B cell (primary cell): Measurements from ENCODE around the gene AK8. TPM values are rescaled to one million over a fixed set of nuclear protein-coding genes. Genes with fewer than 3 reads are reported as not detected.

Experiments used
- ATAC-seq: fragments of 200-7000 bp; cut with Tn5 transposase; one replicate; pipeline ENCODE4 v1.10.0; 2021; ENCODE audit warnings: low read depth, mild to moderate bottlenecking, moderate number of reproducible peaks, moderate library complexity
- CTCF ChIA-PET: fragments of 350-600 bp; sonication (Branson Sonifier 250); formaldehyde crosslinking; loops from one replicate; lab custom pipeline; 2021; ENCODE audit warnings: antibody characterized with exemption, inconsistent platforms; lab: Charles Lee
- POLR2A ChIA-PET: fragments of 350-600 bp; sonication (Branson Sonifier 250); formaldehyde crosslinking; loops from one replicate; lab custom pipeline; 2021; ENCODE audit warnings: antibody characterized with exemption; lab: Charles Lee
- DNase-seq: peaks from one replicate; pipeline ENCODE4 v3.0.0; 2013
- H2AFZ ChIP-seq: 2 replicates; pipeline ENCODE4 v1.6.1; 2012; ENCODE audit warnings: mild to moderate bottlenecking, low read depth, low read length; ENCODE audit not compliant: insufficient read depth, poor library complexity, severe bottlenecking
- H3K27ac ChIP-seq, 2 donors: 1 replicate in 1 of 2; 2 replicates in 1 of 2; pipeline ENCODE4 v1.5.1; 2012 to 2013; ENCODE audit warnings: low read length in 2 of 2, mild to moderate bottlenecking in 2 of 2, moderate library complexity in 1 of 2
- H3K27me3 ChIP-seq, 4 experiments: fragments of 200-600 bp in 1 of 4; sonication (generic) in 1 of 4; replicated peaks in 1 of 4; 1 replicate in 2 of 4; 2 replicates in 2 of 4; pipeline versions ENCODE4 v1.6.1 to v1.7.0; 2013 to 2016; ENCODE audit warnings: low read length in 3 of 4, mild to moderate bottlenecking in 2 of 4, mixed read lengths in 1 of 4, moderate library complexity in 1 of 4; ENCODE audit not compliant: insufficient read depth in 4 of 4, control insufficient read depth in 3 of 4; ENCODE audit errors: control extremely low read depth in 1 of 4
- H3K36me3 ChIP-seq, 2 experiments: replicated peaks in 1 of 2; 1 replicate in 1 of 2; 2 replicates in 1 of 2; pipeline versions ENCODE4 v1.6.1 to v1.7.1; 2013; ENCODE audit warnings: low read length in 1 of 2; ENCODE audit not compliant: insufficient read depth in 2 of 2, control insufficient read depth in 1 of 2; ENCODE audit errors: control extremely low read depth in 1 of 2, extremely low read depth in 1 of 2
- H3K4me1 ChIP-seq, 2 donors: fragments of 200-600 bp in 1 of 2; sonication (generic) in 1 of 2; 1 replicate in 1 of 2; 2 replicates in 1 of 2; pipeline versions ENCODE4 v1.5.1 to v1.6.1; 2013 to 2017; ENCODE audit warnings: low read length in 2 of 2; ENCODE audit not compliant: control insufficient read depth in 2 of 2, insufficient read depth in 2 of 2
- H3K4me2 ChIP-seq: replicated peaks from 2 replicates; pipeline ENCODE3; 2012; ENCODE audit warnings: mild to moderate bottlenecking, low read depth, low read length; ENCODE audit not compliant: poor library complexity, severe bottlenecking
- H3K4me3 ChIP-seq, 5 experiments: fragments of 200-600 bp in 1 of 5; sonication (generic) in 1 of 5; 1 replicate in 3 of 5; 2 replicates in 2 of 5; pipeline versions ENCODE4 v1.5.1 to v1.7.0; 2011 to 2016; ENCODE audit warnings: low read length in 4 of 5, mild to moderate bottlenecking in 4 of 5, low read depth in 2 of 5, control low read depth in 1 of 5, moderate library complexity in 1 of 5; ENCODE audit not compliant: insufficient read depth in 1 of 5; ENCODE audit errors: control extremely low read depth in 1 of 5, extremely low read depth in 1 of 5
- H3K79me2 ChIP-seq: fragments of 200-600 bp; sonication (generic); one replicate; pipeline ENCODE4 v1.6.0; 2016; ENCODE audit warnings: low read length; ENCODE audit not compliant: control insufficient read depth, insufficient read depth
- H3K9ac ChIP-seq: fragments of 200-600 bp; sonication (generic); 2 replicates; pipeline ENCODE4 v1.6.1; 2017; ENCODE audit warnings: mild to moderate bottlenecking, low read length, moderate library complexity
- H3K9me3 ChIP-seq, 3 donors: one replicate each; pipeline versions ENCODE4 v1.6.1 to v1.7.1; 2013; ENCODE audit warnings: low read length in 2 of 3; ENCODE audit not compliant: control insufficient read depth in 2 of 3, insufficient read depth in 1 of 3; ENCODE audit errors: control extremely low read depth in 1 of 3
- H4K20me1 ChIP-seq: 2 replicates; pipeline ENCODE4 v1.6.0; 2012; ENCODE audit warnings: mild to moderate bottlenecking, low read length; ENCODE audit not compliant: insufficient read depth, control insufficient read depth, poor library complexity, severe bottlenecking
- H3K27ac Mint-ChIP-seq: one replicate; pipeline ENCODE4 v1.8.0; 2021; ENCODE audit warnings: mixed read lengths
- H3K27me3 Mint-ChIP-seq: one replicate; pipeline ENCODE4 v1.8.0; 2021; ENCODE audit warnings: mixed read lengths
- H3K4me1 Mint-ChIP-seq: one replicate; pipeline ENCODE4 v1.8.0; 2021; ENCODE audit warnings: mixed read lengths
- H3K4me3 Mint-ChIP-seq: one replicate; pipeline ENCODE4 v1.8.0; 2021; ENCODE audit warnings: mixed read lengths
- H3K9me3 Mint-ChIP-seq: one replicate; pipeline ENCODE4 v1.8.0; 2022; ENCODE audit warnings: mixed read lengths; ENCODE audit not compliant: insufficient read depth
- EZH2 ChIP-seq: IDR thresholded peaks from 2 replicates; pipeline ENCODE4 v1.6.1; 2012; ENCODE audit warnings: borderline replicate concordance, low read depth, mild to moderate bottlenecking, moderate library complexity, low read length; ENCODE audit not compliant: insufficient read depth, poor library complexity, severe bottlenecking
- WGBS: methylation state at CpG from one replicate; pipeline ENCODE4 v1.1.5; 2013; ENCODE audit warnings: missing lambda C conversion rate; ENCODE audit not compliant: insufficient coverage; 5-methylcytosine and 5-hydroxymethylcytosine counted together
- intact Hi-C: fragments of 100-400 bp; cut with micrococcal nuclease; formaldehyde crosslinking; loops from one replicate; pipeline ENCODE4 v1.10.0; 2022
- polyA plus RNA-seq: library from polyadenylated mRNA; depleted of rRNA; stranded (reverse); fragments of >200 nt; gene quantifications from 2 replicates; pipeline ENCODE4 v1.2.3, GENCODE V29; 2012
- total RNA-seq, 2 donors: library from RNA; stranded (reverse); fragments of 120-200 nt in 1 of 2; gene quantifications; 1 replicate in 1 of 2; 2 replicates in 1 of 2; pipeline versions ENCODE4 v1.2.3 to v1.2.4, GENCODE V29; 2013 to 2022
- TF ChIP-seq, protein P1 (sequence below): fragments of 200-600 bp; IDR thresholded peaks from one replicate; pipeline ENCODE4 v1.8.0; 2022; ENCODE audit warnings: antibody characterized with exemption, mild to moderate bottlenecking

Gene AK8
- total and polyA plus RNA-seq, 2 donors (not counting 1 experiment from before 2014, with no cell fraction given), result 1.9 to 8.6 TPM

DNA sequence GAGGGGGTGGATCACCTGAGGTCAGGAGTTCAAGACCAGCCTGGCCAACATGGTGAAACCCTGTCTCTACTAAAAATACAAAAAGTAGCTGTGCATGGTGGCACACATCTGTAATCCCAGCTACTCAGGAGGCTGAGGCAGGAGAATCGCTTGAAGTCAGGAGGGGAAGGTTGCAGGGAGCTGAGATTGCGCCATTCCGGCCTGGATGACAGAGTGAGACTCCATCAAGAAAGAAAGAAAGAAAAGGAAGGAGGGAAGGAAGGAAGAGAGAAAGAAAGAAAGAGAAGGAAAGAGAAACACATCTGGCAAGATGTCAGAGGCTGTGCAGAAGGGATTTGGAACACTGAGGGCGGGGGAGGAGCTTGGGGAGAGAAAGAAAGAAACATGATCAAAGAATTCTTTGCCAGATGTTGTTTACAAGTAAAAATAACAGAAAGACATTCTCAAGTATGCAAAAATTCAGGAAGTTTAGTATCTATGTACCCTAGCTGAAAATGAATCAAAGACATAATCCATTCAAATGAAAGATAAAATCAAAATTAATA is 93.7 kb downstream of the AK8 start:
- peaks cover 2% of the 10 kb centered on the region for H3K9me3 Mint-ChIP-seq
- Histone ChIP-seq H3K9me3 (peaks cover 0 to 3% (median 0%) of the 10 kb centered on the region in 3 donors), H3K4me2 (no peak overlapping the region), H3K4me3 (no peak overlapping the region), H3K9ac (no peak overlapping the region), H4K20me1 (no peaks in the 10 kb centered on the region), H3K4me1 (no peaks in the 10 kb centered on the region), H3K36me3 (no peaks in the 10 kb centered on the region), H2AFZ (no peak overlapping the region), H3K79me2 (no peaks in the 10 kb centered on the region), H3K27ac (no peak overlapping the region), H3K27me3 (peaks cover 0 to 3% (median 2%) of the 10 kb centered on the region in 4 experiments)
- intact Hi-C loops, result no loop called here
- ChIA-PET POLR2A (interaction anchor here (0.7 kb wide), 1 partner anchor 275 kb away, joined by 5 read pairs; no protein-coding TSS in a partner anchor), CTCF (interaction anchor here (0.7 to 1.6 kb wide), 3 partner anchors 14 to 81 kb away, joined by 4 to 7 read pairs (median 5); no protein-coding TSS in a partner anchor)
- no peak overlapping the region for H3K4me3 Mint-ChIP-seq
- H3K27ac Mint-ChIP-seq, result no peak overlapping the region
- H3K27me3 Mint-ChIP-seq, result peaks cover 29% of the 10 kb centered on the region
- WGBS, result 100% methylated on average over 3 of the region's 4 CpGs
- H3K4me1 Mint-ChIP-seq, result peaks cover 13% of the 10 kb centered on the region
- ATAC-seq (no peak), DNase-seq (no peak)
- TF ChIP-seq, protein P1, sequence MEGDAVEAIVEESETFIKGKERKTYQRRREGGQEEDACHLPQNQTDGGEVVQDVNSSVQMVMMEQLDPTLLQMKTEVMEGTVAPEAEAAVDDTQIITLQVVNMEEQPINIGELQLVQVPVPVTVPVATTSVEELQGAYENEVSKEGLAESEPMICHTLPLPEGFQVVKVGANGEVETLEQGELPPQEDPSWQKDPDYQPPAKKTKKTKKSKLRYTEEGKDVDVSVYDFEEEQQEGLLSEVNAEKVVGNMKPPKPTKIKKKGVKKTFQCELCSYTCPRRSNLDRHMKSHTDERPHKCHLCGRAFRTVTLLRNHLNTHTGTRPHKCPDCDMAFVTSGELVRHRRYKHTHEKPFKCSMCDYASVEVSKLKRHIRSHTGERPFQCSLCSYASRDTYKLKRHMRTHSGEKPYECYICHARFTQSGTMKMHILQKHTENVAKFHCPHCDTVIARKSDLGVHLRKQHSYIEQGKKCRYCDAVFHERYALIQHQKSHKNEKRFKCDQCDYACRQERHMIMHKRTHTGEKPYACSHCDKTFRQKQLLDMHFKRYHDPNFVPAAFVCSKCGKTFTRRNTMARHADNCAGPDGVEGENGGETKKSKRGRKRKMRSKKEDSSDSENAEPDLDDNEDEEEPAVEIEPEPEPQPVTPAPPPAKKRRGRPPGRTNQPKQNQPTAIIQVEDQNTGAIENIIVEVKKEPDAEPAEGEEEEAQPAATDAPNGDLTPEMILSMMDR, result no peak
- TF ChIP-seq EZH2, result no peak

DNA sequence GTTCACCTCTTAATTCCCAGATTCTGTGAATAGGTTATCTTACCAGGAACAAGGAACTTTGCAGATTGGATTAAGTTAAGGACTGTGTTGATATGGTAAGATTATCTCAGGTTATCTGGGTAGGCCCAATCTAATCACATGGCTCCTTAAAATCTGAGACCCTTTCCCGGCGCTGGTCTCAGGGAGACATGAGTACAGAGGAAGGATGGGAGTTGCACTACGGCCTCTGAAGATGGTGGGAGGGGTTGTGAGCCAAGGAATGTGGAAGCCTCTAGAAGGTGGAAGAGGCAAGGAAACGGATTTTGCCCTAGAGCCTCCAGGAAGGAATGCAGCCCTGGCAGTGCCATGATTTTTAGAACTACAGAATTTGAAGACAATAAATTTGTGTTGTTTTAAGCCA is 95.1 kb downstream of the AK8 start:
- no peak for DNase-seq
- Histone ChIP-seq H3K9me3 (no peaks in the 10 kb centered on the region), H4K20me1 (no peaks in the 10 kb centered on the region), H3K27me3 (peaks cover 0 to 3% (median 2%) of the 10 kb centered on the region in 4 experiments), H3K27ac (no peak overlapping the region), H3K79me2 (no peaks in the 10 kb centered on the region), H3K36me3 (no peaks in the 10 kb centered on the region), H3K4me3 (no peak overlapping the region), H3K4me1 (no peaks in the 10 kb centered on the region), H3K9ac (no peak overlapping the region), H3K4me2 (no peak overlapping the region), H2AFZ (no peak overlapping the region)
- 64% methylated on average over 4 of the region's 4 CpGs for WGBS
- ChIA-PET CTCF (no interaction called here), POLR2A (no interaction called here)
- H3K27ac Mint-ChIP-seq, result no peak overlapping the region
- peaks cover 2% of the 10 kb centered on the region for H3K9me3 Mint-ChIP-seq
- no peak overlapping the region for H3K4me3 Mint-ChIP-seq
- ATAC-seq, result no peak
- peaks cover 31% of the 10 kb centered on the region for H3K27me3 Mint-ChIP-seq
- no peak for TF ChIP-seq EZH2
- TF ChIP-seq, protein P1, result no peak
- peaks cover 11% of the 10 kb centered on the region for H3K4me1 Mint-ChIP-seq
- intact Hi-C loops, result no loop called here
